ENCODE results near the gene SRGAP1. TPM values are rescaled to one million over a fixed set of nuclear protein-coding genes. Genes with fewer than 3 reads are reported as not detected.
"Not testable (repeated sequence)": the region's sequence is repeated elsewhere in the genome, so short reads cannot be mapped to it uniquely, and the experiment has no call there.

Gene SRGAP1
- total RNA-seq, 3 donors from 2014 or later: 12.2 to 23.9 (median 15.9) TPM

DNA sequence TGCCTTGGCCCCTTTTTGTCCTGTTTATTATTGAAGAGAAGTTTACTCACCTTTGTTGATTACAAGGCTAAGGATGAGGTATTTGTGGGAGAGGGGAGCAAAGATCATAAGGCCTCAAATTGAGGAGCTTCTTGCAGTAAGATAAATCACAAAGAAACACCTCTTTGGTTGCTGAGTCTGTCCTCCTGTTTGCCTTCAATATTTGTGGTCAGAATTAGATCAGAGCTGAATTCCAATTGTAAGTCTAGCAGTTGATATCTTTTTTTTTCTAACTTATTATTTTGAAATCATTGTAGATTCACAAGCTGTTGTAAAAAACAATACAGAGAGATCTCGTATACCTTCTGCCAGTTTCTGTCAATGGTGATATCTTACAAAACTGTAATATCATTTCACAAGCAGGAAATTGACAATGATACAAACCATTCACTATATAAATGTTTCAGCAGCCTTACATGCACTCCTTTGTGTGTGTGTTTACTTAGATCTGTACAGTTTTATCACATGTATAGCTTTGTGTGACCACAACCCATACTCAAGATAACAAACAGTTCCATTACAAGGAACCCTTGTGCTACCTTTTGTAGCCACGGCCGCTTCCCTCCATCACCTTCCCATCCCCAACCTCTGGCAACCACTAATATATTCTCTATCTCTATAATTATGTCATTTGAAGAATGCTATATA, 280.2 kb downstream of the SRGAP1 start:
- no peaks in the 10 kb centered on the region for H3K36me3 ChIP-seq (ENCODE audit: low read depth)
- no peak overlapping the region for H3K4me3 ChIP-seq
- no peaks in the 10 kb centered on the region for H3K9me3 ChIP-seq
- TF ChIP-seq, protein P1, sequence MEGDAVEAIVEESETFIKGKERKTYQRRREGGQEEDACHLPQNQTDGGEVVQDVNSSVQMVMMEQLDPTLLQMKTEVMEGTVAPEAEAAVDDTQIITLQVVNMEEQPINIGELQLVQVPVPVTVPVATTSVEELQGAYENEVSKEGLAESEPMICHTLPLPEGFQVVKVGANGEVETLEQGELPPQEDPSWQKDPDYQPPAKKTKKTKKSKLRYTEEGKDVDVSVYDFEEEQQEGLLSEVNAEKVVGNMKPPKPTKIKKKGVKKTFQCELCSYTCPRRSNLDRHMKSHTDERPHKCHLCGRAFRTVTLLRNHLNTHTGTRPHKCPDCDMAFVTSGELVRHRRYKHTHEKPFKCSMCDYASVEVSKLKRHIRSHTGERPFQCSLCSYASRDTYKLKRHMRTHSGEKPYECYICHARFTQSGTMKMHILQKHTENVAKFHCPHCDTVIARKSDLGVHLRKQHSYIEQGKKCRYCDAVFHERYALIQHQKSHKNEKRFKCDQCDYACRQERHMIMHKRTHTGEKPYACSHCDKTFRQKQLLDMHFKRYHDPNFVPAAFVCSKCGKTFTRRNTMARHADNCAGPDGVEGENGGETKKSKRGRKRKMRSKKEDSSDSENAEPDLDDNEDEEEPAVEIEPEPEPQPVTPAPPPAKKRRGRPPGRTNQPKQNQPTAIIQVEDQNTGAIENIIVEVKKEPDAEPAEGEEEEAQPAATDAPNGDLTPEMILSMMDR (IDR thresholded peaks at IDR 0.05): no peak
- intact Hi-C loops (cut with DNase I, micrococcal nuclease): no loop called here
- H3K4me1 ChIP-seq (ENCODE audit: low read depth): no peaks in the 10 kb centered on the region
- DNase-seq: no peak
- no peak for ATAC-seq

- Histone ChIP-seq H3K4me3 (no peak overlapping the region), H3K36me3 (ENCODE audit: low read depth) (no peaks in the 10 kb centered on the region), H3K9me3 (no peaks in the 10 kb centered on the region), H3K4me1 (ENCODE audit: low read depth) (no peaks in the 10 kb centered on the region)
- ATAC-seq: no peak
- intact Hi-C loops (cut with DNase I, micrococcal nuclease): no loop called here
- no peak for DNase-seq
- TF ChIP-seq, protein P1 (IDR thresholded peaks at IDR 0.05): no peak
Measured at GRCh38 chr12:64125913-64126312, 281.4 kb downstream of the SRGAP1 start.

GRCh38 chr12:64127811-64128210, 283.3 kb downstream of the SRGAP1 start:
- intact Hi-C loops (cut with DNase I, micrococcal nuclease): no loop called here
- ATAC-seq: no peak

GRCh38 chr12:64128366-64128765, 283.9 kb downstream of the SRGAP1 start:
- TF ChIP-seq, protein P1 (IDR thresholded peaks at IDR 0.05): no peak
- no peak overlapping the region for H3K4me3 ChIP-seq
- no peak for ATAC-seq
- H3K9me3 ChIP-seq: peaks cover 4% of the 10 kb centered on the region
- no peak for DNase-seq
- H3K4me1 ChIP-seq (ENCODE audit: low read depth): no peaks in the 10 kb centered on the region
- intact Hi-C loops (cut with DNase I, micrococcal nuclease): no loop called here
- H3K36me3 ChIP-seq (ENCODE audit: low read depth): no peaks in the 10 kb centered on the region

More at GRCh38 chr12:64127811-64128210, 283.3 kb downstream of the SRGAP1 start:
- Histone ChIP-seq H3K4me1 (ENCODE audit: low read depth) (no peaks in the 10 kb centered on the region), H3K4me3 (no peak overlapping the region), H3K36me3 (ENCODE audit: low read depth) (no peaks in the 10 kb centered on the region), H3K9me3 (peaks cover under 1% of the 10 kb centered on the region)
- DNase-seq: no peak
- TF ChIP-seq, protein P1 (IDR thresholded peaks at IDR 0.05): no peak

DNA sequence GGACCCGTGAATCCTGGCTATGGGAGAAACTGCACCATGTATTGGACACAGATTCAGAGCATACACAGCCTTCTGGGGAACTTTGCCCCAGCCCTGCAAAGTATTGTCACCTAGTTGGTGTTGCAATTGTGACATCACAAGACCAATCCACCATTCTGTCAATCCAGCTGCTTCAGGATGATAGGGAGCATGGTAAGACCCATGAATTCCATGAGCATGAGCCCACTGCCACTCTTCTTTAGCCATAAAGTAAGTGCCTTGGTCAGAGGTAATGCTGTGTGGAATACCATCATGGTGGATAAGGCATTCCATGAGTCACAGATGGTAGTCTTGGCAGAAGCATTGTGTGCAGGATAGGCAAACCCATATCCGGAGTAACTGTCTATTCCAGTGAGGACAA, 286.0 kb downstream of the SRGAP1 start:
- H3K4me3 ChIP-seq; intact Hi-C loops (cut with DNase I, micrococcal nuclease); ATAC-seq; H3K4me1 ChIP-seq (ENCODE audit: low read depth); DNase-seq; H3K36me3 ChIP-seq (ENCODE audit: low read depth): not testable (repeated sequence)
- peaks cover 10% of the 10 kb centered on the region for H3K9me3 ChIP-seq

- peaks cover 10% of the 10 kb centered on the region for H3K9me3 ChIP-seq
- DNase-seq; H3K36me3 ChIP-seq (ENCODE audit: low read depth); intact Hi-C loops (cut with DNase I, micrococcal nuclease); H3K4me3 ChIP-seq; H3K4me1 ChIP-seq (ENCODE audit: low read depth); ATAC-seq: not testable (repeated sequence)
Measured at GRCh38 chr12:64131456-64131855, 287.0 kb downstream of the SRGAP1 start.

DNA sequence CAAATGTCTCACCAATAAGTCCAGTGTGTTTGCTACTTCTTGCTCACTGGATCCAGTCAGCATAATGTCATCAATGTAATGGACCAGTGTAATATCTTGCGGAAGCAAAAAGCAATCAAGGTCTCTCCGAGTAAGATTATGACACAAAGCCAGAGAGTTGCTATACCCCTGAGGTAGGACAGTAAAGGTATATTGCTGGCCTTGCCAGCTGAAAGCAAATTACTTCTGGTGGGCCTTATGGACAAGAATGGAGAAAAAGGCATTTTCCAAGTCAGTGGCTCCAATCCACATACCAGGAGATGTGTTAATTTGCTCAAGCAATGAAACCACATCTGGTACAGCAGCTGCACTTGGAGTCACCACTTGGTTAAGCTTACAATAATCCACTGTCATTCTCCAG, 288.2 kb downstream of the SRGAP1 start:
- H3K4me1 ChIP-seq (ENCODE audit: low read depth); H3K4me3 ChIP-seq; intact Hi-C loops (cut with DNase I, micrococcal nuclease); ATAC-seq; H3K36me3 ChIP-seq (ENCODE audit: low read depth); DNase-seq: not testable (repeated sequence)
- H3K9me3 ChIP-seq: peaks cover 10% of the 10 kb centered on the region

Measured in mucosa of descending colon (tissue), 3 donors.